Measurements from ENCODE around the gene CIB2.

DNA sequence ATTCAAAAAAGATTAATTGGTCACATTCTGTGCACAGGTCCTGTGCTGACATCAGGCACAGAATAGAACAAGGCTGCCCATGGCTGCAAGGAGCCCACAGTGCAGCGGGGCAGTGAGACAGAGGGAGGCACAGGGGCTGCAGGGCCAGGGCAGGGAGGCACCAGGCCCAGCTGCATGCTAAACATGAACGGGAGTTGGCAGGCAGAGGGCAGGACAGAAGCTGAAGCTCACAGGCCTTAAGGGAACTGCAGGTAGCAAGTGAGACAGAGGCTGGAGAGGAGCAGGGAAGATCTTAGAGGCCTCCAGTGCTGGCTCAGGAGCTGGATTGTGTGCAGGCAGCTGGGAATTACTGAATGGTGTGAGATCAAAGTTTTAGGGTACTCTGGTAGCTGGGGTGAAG is 44.1 kb upstream of the CIB2 start:
- TF ChIP-seq EP300 (conservative IDR thresholded peaks at IDR 0.05; ENCODE audit: poor library complexity, severe bottlenecking) (no peak), MXI1 (conservative IDR thresholded peaks at IDR 0.05; ENCODE audit: poor library complexity, severe bottlenecking) (no peak), TAF1 (IDR thresholded peaks at IDR 0.05; ENCODE audit: low read depth) (no peak), POLR2AphosphoS5 (IDR thresholded peaks at IDR 0.05) (no peak), SMC3 (conservative IDR thresholded peaks at IDR 0.05; ENCODE audit: poor library complexity) (no peak)
- TF ChIP-seq, protein P1, sequence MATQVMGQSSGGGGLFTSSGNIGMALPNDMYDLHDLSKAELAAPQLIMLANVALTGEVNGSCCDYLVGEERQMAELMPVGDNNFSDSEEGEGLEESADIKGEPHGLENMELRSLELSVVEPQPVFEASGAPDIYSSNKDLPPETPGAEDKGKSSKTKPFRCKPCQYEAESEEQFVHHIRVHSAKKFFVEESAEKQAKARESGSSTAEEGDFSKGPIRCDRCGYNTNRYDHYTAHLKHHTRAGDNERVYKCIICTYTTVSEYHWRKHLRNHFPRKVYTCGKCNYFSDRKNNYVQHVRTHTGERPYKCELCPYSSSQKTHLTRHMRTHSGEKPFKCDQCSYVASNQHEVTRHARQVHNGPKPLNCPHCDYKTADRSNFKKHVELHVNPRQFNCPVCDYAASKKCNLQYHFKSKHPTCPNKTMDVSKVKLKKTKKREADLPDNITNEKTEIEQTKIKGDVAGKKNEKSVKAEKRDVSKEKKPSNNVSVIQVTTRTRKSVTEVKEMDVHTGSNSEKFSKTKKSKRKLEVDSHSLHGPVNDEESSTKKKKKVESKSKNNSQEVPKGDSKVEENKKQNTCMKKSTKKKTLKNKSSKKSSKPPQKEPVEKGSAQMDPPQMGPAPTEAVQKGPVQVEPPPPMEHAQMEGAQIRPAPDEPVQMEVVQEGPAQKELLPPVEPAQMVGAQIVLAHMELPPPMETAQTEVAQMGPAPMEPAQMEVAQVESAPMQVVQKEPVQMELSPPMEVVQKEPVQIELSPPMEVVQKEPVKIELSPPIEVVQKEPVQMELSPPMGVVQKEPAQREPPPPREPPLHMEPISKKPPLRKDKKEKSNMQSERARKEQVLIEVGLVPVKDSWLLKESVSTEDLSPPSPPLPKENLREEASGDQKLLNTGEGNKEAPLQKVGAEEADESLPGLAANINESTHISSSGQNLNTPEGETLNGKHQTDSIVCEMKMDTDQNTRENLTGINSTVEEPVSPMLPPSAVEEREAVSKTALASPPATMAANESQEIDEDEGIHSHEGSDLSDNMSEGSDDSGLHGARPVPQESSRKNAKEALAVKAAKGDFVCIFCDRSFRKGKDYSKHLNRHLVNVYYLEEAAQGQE (IDR thresholded peaks at IDR 0.05; ENCODE audit: borderline replicate concordance) = no peak
- TF ChIP-seq, protein P2, sequence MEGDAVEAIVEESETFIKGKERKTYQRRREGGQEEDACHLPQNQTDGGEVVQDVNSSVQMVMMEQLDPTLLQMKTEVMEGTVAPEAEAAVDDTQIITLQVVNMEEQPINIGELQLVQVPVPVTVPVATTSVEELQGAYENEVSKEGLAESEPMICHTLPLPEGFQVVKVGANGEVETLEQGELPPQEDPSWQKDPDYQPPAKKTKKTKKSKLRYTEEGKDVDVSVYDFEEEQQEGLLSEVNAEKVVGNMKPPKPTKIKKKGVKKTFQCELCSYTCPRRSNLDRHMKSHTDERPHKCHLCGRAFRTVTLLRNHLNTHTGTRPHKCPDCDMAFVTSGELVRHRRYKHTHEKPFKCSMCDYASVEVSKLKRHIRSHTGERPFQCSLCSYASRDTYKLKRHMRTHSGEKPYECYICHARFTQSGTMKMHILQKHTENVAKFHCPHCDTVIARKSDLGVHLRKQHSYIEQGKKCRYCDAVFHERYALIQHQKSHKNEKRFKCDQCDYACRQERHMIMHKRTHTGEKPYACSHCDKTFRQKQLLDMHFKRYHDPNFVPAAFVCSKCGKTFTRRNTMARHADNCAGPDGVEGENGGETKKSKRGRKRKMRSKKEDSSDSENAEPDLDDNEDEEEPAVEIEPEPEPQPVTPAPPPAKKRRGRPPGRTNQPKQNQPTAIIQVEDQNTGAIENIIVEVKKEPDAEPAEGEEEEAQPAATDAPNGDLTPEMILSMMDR (IDR thresholded peaks at IDR 0.05; ENCODE audit: poor library complexity, severe bottlenecking) = no peak

Measured in neural cell (in vitro differentiated cells).